Stomach (tissue), 9 donors: ENCODE data around the gene SNAPC2. TPM values are rescaled to one million over a fixed set of nuclear protein-coding genes. Genes with fewer than 3 reads are reported as not detected.
A peak's percentile ranks its signal among the peaks of the same experiment; 100 is the strongest.
"Not testable (repeated sequence)": the region's sequence is repeated elsewhere in the genome, so short reads cannot be mapped to it uniquely, and the experiment has no call there.

Source experiments
- DNase-seq, 2 donors: peaks; one replicate each; pipeline versions ENCODE4 v3.0.0 to v3.0.0-alpha.2; 2013 to 2019
- H3K27ac ChIP-seq, 5 donors: fragments of 200-600 bp in 4 of 5; sonication (generic) in 4 of 5; one replicate each; pipeline ENCODE4 v1.5.1; 2013 to 2019; ENCODE audit warnings: mild to moderate bottlenecking in 1 of 5, moderate library complexity in 1 of 5
- H3K27me3 ChIP-seq, 3 donors: fragments of 200-600 bp; sonication (generic); one replicate each; pipeline ENCODE4 v1.5.1; 2017 to 2019; ENCODE audit warnings: mixed run types in 1 of 3
- H3K36me3 ChIP-seq, 4 donors: fragments of 200-600 bp; sonication (generic); 1 replicate in 3 of 4; 2 replicates in 1 of 4; pipeline ENCODE4 v1.5.1; 2016 to 2019
- H3K4me1 ChIP-seq, 4 donors: fragments of 200-600 bp; sonication (generic); one replicate each; pipeline ENCODE4 v1.5.1; 2016 to 2019
- H3K4me3 ChIP-seq, 4 donors: fragments of 200-600 bp; sonication (generic) in 3 of 4; one replicate each; pipeline ENCODE4 v1.5.1; 2016 to 2019; ENCODE audit warnings: mild to moderate bottlenecking in 1 of 4
- H3K9me3 ChIP-seq, 4 donors: fragments of 200-600 bp; sonication (generic); one replicate each; pipeline ENCODE4 v1.5.1; 2016 to 2019
- EP300 ChIP-seq: sonication (generic); formaldehyde crosslinking; IDR thresholded peaks from one replicate; pipeline ENCODE4 v1.6.1; 2017; ENCODE audit warnings: antibody characterized with exemption
- POLR2A ChIP-seq, 4 donors: fragments of 450-650 bp; IDR thresholded peaks; one replicate each; pipeline ENCODE4 v1.6.1; 2016; ENCODE audit warnings: antibody characterized with exemption in 4 of 4, control low read depth in 2 of 4, mild to moderate bottlenecking in 1 of 4, moderate library complexity in 1 of 4
- POLR2AphosphoS5 ChIP-seq, 3 donors: sonication (generic); formaldehyde crosslinking; IDR thresholded peaks; one replicate each; pipeline ENCODE4 v1.6.1; 2016; ENCODE audit warnings: antibody characterized with exemption in 3 of 3
- WGBS, 5 donors: extraction: QIAGEN DNeasy Blood & Tissue Kit in 3 of 5; methylation state at CpG; one replicate each; pipeline versions ENCODE4 v1.1.5 to v1.1.7; 2013 to 2018; 5-methylcytosine and 5-hydroxymethylcytosine counted together
- intact Hi-C: fragments of 100-400 bp; cut with DNase I; formaldehyde crosslinking; loops from one replicate; pipeline ENCODE4 v1.15.1; 2023; ENCODE audit warnings: low total_unique reads
- polyA plus RNA-seq, 3 donors: library from polyadenylated mRNA; stranded (reverse); fragments of 200-250 nt; gene quantifications; one replicate each; pipeline ENCODE4 v1.2.3, GENCODE V29; 2013
- total RNA-seq, 5 donors: library from RNA; depleted of rRNA; stranded (reverse); fragments of >200 nt; gene quantifications; one replicate each; pipeline versions ENCODE4 v1.1.0 to v1.2.3, GENCODE V29; 2014 to 2016
- TF ChIP-seq, protein P1 (sequence below), 7 experiments: fragments of 450-650 bp in 4 of 7; fragments of 200-600 bp in 3 of 7; sonication (generic) in 3 of 7; IDR thresholded peaks; one replicate each; pipeline ENCODE4 v1.5.1; 2016 to 2019; ENCODE audit warnings: antibody characterized with exemption in 7 of 7, control low read depth in 2 of 7, mild to moderate bottlenecking in 1 of 7
- donor health status: healthy with polysubstance abuse.
- donor health status: Bipolar disorder and iron deficiency.
- donor health status: healthy.

Gene SNAPC2
- total and polyA plus RNA-seq, 8 donors: 2.3 to 22.8 (median 14.9) TPM

DNA sequence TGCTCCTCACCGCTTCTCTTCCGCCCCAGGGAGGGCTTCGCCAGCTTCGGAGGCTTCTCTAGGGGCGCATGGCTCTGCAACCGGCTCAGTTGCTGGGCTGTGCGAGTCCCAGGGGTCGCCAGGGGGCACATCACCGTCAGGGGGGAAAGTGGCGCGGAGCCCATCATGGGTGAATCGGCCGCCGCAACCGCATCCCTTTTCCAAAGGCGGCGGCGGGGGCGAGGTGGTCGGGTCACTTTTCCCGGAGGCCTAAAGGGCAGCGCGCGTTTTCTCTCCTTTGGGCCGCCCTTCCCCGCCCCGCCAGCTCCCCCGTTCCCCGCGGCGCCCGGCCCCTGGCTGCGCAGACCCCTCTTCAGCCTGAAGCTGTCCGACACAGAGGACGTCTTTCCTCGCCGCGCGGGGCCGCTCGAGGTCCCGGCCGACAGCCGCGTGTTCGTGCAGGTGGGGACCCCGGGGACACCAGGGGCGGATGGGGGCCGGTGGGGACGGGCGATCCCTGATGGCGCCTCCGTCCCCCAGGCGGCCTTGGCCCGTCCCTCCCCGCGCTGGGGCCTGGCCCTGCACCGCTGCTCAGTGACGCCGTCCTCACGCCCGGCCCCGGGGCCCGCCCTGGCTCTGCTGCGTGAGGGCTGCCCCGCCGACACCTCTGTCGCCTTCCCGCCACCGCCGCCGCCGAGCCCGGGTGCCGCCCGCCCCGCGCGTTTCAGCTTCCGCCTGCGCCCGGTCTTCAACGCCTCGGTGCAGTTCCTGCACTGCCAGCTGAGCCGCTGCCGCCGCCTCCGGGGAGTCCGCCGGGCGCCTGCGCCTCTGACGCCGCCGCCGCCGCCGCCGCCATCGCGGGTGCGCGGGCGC lies 3.8 kb upstream of the SNAPC2 start:
- 0 to 1% (median 1%) methylated on average over 13 to 104 of the region's 104 CpGs for WGBS, 5 donors
- Histone ChIP-seq H3K36me3 (peaks cover 19 to 26% (median 24%) of the 10 kb centered on the region in 4 donors), H3K27me3 (peaks cover 12 to 74% (median 52%) of the 10 kb centered on the region in 3 donors), H3K27ac (peak overlapping the region in 2 of 5 donors; percentile 29 to 65), H3K9me3 (no peaks in the 10 kb centered on the region), H3K4me1 (peaks cover 37 to 60% (median 47%) of the 10 kb centered on the region in 4 donors), H3K4me3 (peak overlapping the region; percentile 33 to 51 (median 40))
- TF ChIP-seq POLR2AphosphoS5 (IDR thresholded peaks at IDR 0.05): no peak
- TF ChIP-seq, protein P1, sequence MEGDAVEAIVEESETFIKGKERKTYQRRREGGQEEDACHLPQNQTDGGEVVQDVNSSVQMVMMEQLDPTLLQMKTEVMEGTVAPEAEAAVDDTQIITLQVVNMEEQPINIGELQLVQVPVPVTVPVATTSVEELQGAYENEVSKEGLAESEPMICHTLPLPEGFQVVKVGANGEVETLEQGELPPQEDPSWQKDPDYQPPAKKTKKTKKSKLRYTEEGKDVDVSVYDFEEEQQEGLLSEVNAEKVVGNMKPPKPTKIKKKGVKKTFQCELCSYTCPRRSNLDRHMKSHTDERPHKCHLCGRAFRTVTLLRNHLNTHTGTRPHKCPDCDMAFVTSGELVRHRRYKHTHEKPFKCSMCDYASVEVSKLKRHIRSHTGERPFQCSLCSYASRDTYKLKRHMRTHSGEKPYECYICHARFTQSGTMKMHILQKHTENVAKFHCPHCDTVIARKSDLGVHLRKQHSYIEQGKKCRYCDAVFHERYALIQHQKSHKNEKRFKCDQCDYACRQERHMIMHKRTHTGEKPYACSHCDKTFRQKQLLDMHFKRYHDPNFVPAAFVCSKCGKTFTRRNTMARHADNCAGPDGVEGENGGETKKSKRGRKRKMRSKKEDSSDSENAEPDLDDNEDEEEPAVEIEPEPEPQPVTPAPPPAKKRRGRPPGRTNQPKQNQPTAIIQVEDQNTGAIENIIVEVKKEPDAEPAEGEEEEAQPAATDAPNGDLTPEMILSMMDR (IDR thresholded peaks at IDR 0.05): no peak
- TF ChIP-seq POLR2A (IDR thresholded peaks at IDR 0.05): no peak
- TF ChIP-seq EP300: no peak
- peak; percentile 42 to 77 for DNase-seq
- intact Hi-C loops: no loop called here

GRCh38 chr19:7916955-7917266 lies 3.2 kb upstream of the SNAPC2 start:
- H3K27me3 ChIP-seq: peaks cover 12 to 71% (median 52%) of the 10 kb centered on the region in 3 donors

DNA sequence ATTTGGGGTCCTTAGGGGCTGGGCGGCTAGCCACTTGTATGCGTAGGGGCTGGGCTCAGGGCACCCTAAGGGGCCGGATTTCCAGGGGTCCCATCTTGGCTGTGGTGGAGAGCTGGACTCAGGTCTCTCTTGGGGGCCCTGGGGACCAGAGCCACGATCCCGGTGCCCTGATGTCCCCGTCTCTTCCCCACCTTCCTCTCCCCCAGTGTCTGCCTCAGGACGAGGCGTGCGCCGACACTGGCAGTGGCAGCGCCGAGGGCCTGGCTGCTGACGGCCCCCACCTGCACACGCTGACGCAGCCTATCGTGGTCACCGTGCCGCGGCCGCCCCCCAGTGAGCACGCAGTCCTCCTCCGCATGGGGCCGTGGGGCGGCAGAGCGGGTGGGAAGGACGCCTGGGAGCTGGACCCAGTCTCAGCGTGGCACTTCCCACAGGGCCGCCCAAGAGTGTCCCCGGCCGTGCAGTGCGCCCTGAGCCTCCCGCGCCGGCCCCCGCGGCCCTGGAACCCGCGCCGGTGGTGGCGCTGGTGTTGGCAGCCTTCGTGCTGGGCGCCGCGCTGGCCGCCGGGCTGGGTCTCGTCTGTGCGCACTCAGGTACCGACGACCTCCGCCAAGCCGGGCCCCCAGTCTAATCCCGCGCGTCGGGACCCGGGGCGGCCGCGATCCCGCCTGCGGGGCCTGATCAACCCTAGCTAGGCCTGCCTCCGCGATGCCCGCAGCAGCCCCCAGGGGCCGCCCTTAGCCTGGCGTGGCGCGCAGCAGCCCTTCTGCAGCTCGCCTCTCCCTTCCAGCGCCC lies 2.7 kb upstream of the SNAPC2 start:
- TF ChIP-seq POLR2AphosphoS5 (IDR thresholded peaks at IDR 0.05) (no peak), EP300 (no peak), POLR2A (IDR thresholded peaks at IDR 0.05) (no peak)
- TF ChIP-seq, protein P1 (IDR thresholded peaks at IDR 0.05): peak in 4 of 7 experiments; percentile 8 to 55 (median 43)
- Histone ChIP-seq H3K4me1 (peaks cover 49 to 71% (median 58%) of the 10 kb centered on the region in 4 donors), H3K27me3 (peaks cover 12 to 67% (median 52%) of the 10 kb centered on the region in 3 donors), H3K4me3 (peak overlapping the region; percentile 31 to 51 (median 40)), H3K9me3 (no peaks in the 10 kb centered on the region), H3K36me3 (peaks cover 15 to 23% (median 20%) of the 10 kb centered on the region in 4 donors), H3K27ac (peak overlapping the region in 2 of 5 donors; percentile 29 to 65)
- DNase-seq: peak; percentile 58 to 88
- WGBS, 5 donors: 1% methylated on average over 19 to 71 of the region's 71 CpGs
- intact Hi-C loops: no loop called here

More at GRCh38 chr19:7916955-7917266, 3.2 kb upstream of the SNAPC2 start:
- DNase-seq: no peak
- H3K36me3 ChIP-seq: peaks cover 15 to 23% (median 20%) of the 10 kb centered on the region in 4 donors
- peaks cover 43 to 66% (median 53%) of the 10 kb centered on the region in 4 donors for H3K4me1 ChIP-seq
- intact Hi-C loops: no loop called here
- peak overlapping the region in 2 of 5 donors; percentile 29 to 65 for H3K27ac ChIP-seq
- peak overlapping the region; percentile 33 to 51 (median 40) for H3K4me3 ChIP-seq
- WGBS, 5 donors: 0 to 16% (median 7%) methylated on average over 7 to 12 of the region's 12 CpGs; no CpG with 5 or more reads in 1 of the 5 donors
- H3K9me3 ChIP-seq: no peaks in the 10 kb centered on the region
- TF ChIP-seq POLR2A (IDR thresholded peaks at IDR 0.05) (no peak), POLR2AphosphoS5 (IDR thresholded peaks at IDR 0.05) (no peak), EP300 (no peak)
- TF ChIP-seq, protein P1 (IDR thresholded peaks at IDR 0.05): no peak

- WGBS, 5 donors: 19 to 29% (median 26%) methylated on average over 24 to 29 of the region's 29 CpGs
- H3K36me3 ChIP-seq: peaks cover 14 to 23% (median 20%) of the 10 kb centered on the region in 4 donors
- DNase-seq, intact Hi-C loops, H3K9me3 ChIP-seq: not testable (repeated sequence)
- H3K27ac ChIP-seq: peak overlapping the region in 2 of 5 donors; percentile 29 to 65
- peaks cover 50 to 78% (median 60%) of the 10 kb centered on the region in 4 donors for H3K4me1 ChIP-seq
- H3K4me3 ChIP-seq: peak overlapping the region in 3 of 4 donors; percentile 31 to 51 (median 47)
- peaks cover 12 to 67% (median 52%) of the 10 kb centered on the region in 3 donors for H3K27me3 ChIP-seq
These were observed 2.0 kb upstream of the SNAPC2 start for GRCh38 chr19:7918062-7918614.
